ENCODE data around the gene CBX7. TPM values are rescaled to one million over a fixed set of nuclear protein-coding genes. Genes with fewer than 3 reads are reported as not detected.

Gene CBX7
- total and polyA plus RNA-seq, 2 experiments from 2014 or later = 2.5 to 10.4 TPM

DNA sequence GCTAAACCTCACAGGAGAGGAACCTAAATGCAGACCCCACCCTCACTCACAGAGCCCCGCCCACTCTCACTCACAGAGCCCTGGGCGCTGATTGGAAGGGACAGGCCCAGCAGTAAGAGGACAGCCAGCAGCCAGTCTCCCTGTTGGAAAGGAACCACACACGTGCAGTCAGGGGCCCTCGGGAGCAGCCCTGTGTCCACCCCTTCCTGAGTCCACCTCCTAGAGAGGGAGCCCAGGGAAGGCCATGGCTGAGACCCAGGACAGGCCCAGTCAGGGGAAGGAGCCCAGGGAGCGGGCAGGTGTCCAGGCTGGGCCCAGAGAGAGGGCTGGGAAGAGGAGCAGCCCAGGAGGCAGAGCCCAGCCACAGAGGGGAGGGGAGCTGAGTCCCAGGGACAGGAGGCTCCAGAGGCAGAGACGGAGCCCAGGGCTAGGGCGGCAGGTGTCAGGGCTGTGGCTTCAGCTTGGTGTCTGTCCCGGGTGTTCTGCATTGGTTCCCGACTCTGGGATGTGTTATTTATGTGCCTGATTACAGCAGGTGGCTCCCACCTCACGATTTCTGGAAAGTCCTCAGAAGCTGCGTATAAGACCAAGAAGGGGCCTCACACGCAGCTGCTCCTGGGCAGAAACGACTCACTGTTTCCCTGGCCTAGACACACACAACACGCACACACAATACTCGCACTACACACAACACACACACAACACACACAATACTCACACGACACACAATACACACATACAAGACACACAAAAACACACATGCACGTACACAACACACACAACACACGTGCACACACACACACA, 64.4 kb downstream of the CBX7 start:
- Histone ChIP-seq H3K36me3 (ENCODE audit: low read depth) (no peaks in the 10 kb centered on the region), H3K4me3 (no peak overlapping the region), H3K79me2 (ENCODE audit: insufficient read depth) (no peaks in the 10 kb centered on the region), H3F3A (ENCODE audit: insufficient read depth) (no peaks in the 10 kb centered on the region), H3K9ac (no peak overlapping the region), H3K4me2 (ENCODE audit: unreplicated experiment) (no peak overlapping the region), H4K20me1 (ENCODE audit: insufficient read depth) (no peaks in the 10 kb centered on the region), H3K27ac (no peak overlapping the region), H2AFZ (no peak overlapping the region), H3K9me3 (ENCODE audit: low read depth) (no peaks in the 10 kb centered on the region), H3K4me1 (ENCODE audit: insufficient read depth) (no peaks in the 10 kb centered on the region), H3K9me2 (ENCODE audit: insufficient read depth) (no peaks in the 10 kb centered on the region), H3K27me3 (replicated peaks; ENCODE audit: insufficient read depth) (peaks cover 8% of the 10 kb centered on the region)
- in situ Hi-C loops (cut with MboI) = no loop called here
- TF ChIP-seq EZH2 (IDR thresholded peaks at IDR 0.05; ENCODE audit: insufficient read depth, poor library complexity, severe bottlenecking) = no peak
- TF ChIP-seq EZH2phosphoT487 (IDR thresholded peaks at IDR 0.05; ENCODE audit: insufficient read depth, low read depth) = no peak
- WGBS, 2 experiments (ENCODE audit: low coverage in 1 of 2, low lambda C conversion rate in 2 of 2, missing lambda C conversion rate in 2 of 2) = 35 to 39% methylated on average over 15 to 18 of the region's 18 CpGs
- DNase-seq = no peak

GRCh38 chr22:39087098-39087497, 65.4 kb downstream of the CBX7 start:
- no peaks in the 10 kb centered on the region for H3K36me3 ChIP-seq (ENCODE audit: low read depth)
- H3K27ac ChIP-seq = no peak overlapping the region
- TF ChIP-seq EZH2 (IDR thresholded peaks at IDR 0.05; ENCODE audit: insufficient read depth, poor library complexity, severe bottlenecking) (no peak), EZH2phosphoT487 (IDR thresholded peaks at IDR 0.05; ENCODE audit: insufficient read depth, low read depth) (no peak)
- no peak overlapping the region for H2AFZ ChIP-seq
- no peak overlapping the region for H3K9ac ChIP-seq
- no peak overlapping the region for H3K4me2 ChIP-seq (ENCODE audit: unreplicated experiment)
- no peaks in the 10 kb centered on the region for H3K4me1 ChIP-seq (ENCODE audit: insufficient read depth)
- H3K79me2 ChIP-seq (ENCODE audit: insufficient read depth) = no peaks in the 10 kb centered on the region
- no peaks in the 10 kb centered on the region for H3K9me3 ChIP-seq (ENCODE audit: low read depth)
- no peaks in the 10 kb centered on the region for H3K9me2 ChIP-seq (ENCODE audit: insufficient read depth)
- no peak overlapping the region for H3K4me3 ChIP-seq
- H3F3A ChIP-seq (ENCODE audit: insufficient read depth) = no peaks in the 10 kb centered on the region
- peaks cover under 1% of the 10 kb centered on the region; the same call in 1 of the 2 replicates for H3K27me3 ChIP-seq (replicated peaks; ENCODE audit: insufficient read depth)
- in situ Hi-C loops (cut with MboI) = no loop called here
- no peaks in the 10 kb centered on the region for H4K20me1 ChIP-seq (ENCODE audit: insufficient read depth)
- WGBS, 2 experiments (ENCODE audit: low coverage in 1 of 2, low lambda C conversion rate in 2 of 2, missing lambda C conversion rate in 2 of 2) = 78 to 88% methylated on average over 2 to 6 of the region's 6 CpGs
- no peak for DNase-seq

DNA sequence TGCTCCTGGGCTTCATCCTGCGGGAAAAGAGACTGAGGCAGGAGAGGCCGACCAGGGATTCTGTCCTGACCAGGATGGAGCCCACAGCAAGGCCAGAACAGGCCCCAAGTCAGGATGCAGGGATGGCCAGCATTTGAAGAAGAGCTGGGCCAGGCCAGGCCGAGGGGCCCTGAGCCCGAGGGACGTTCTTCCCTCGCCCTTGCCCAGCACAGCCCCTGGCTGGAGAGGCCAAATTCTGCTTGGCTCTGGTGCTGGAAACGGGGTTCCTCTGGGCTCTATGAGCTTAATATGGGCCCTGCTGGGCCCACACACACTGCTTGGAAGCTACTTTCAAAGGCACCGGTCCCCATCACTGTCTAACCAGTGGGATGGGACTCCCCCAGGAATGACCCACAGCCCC, 67.8 kb downstream of the CBX7 start:
- Histone ChIP-seq H3K79me2 (ENCODE audit: insufficient read depth) (no peaks in the 10 kb centered on the region), H3F3A (ENCODE audit: insufficient read depth) (no peaks in the 10 kb centered on the region), H3K4me2 (ENCODE audit: unreplicated experiment) (no peak overlapping the region), H3K9ac (no peak overlapping the region), H3K9me3 (ENCODE audit: low read depth) (no peaks in the 10 kb centered on the region), H3K36me3 (ENCODE audit: low read depth) (no peaks in the 10 kb centered on the region), H3K9me2 (ENCODE audit: insufficient read depth) (no peaks in the 10 kb centered on the region), H3K4me3 (no peak overlapping the region), H3K27ac (no peak overlapping the region), H3K27me3 (replicated peaks; ENCODE audit: insufficient read depth) (no peaks in the 10 kb centered on the region), H3K4me1 (ENCODE audit: insufficient read depth) (no peaks in the 10 kb centered on the region), H4K20me1 (ENCODE audit: insufficient read depth) (no peaks in the 10 kb centered on the region), H2AFZ (no peak overlapping the region)
- WGBS, 2 experiments (ENCODE audit: low coverage in 1 of 2, low lambda C conversion rate in 2 of 2, missing lambda C conversion rate in 2 of 2) = 90 to 92% methylated on average over 8 of the region's 8 CpGs
- in situ Hi-C loops (cut with MboI) = no loop called here
- no peak for DNase-seq
- TF ChIP-seq EZH2 (IDR thresholded peaks at IDR 0.05; ENCODE audit: insufficient read depth, poor library complexity, severe bottlenecking) (no peak), EZH2phosphoT487 (IDR thresholded peaks at IDR 0.05; ENCODE audit: insufficient read depth, low read depth) (no peak)

- no peaks in the 10 kb centered on the region for H3K9me3 ChIP-seq (ENCODE audit: low read depth)
- no peaks in the 10 kb centered on the region for H4K20me1 ChIP-seq (ENCODE audit: insufficient read depth)
- H3K27ac ChIP-seq = no peak overlapping the region
- H3K4me2 ChIP-seq (ENCODE audit: unreplicated experiment) = no peak overlapping the region
- in situ Hi-C loops (cut with MboI) = no loop called here
- H3K9me2 ChIP-seq (ENCODE audit: insufficient read depth) = no peaks in the 10 kb centered on the region
- no peaks in the 10 kb centered on the region for H3K4me1 ChIP-seq (ENCODE audit: insufficient read depth)
- no peaks in the 10 kb centered on the region for H3F3A ChIP-seq (ENCODE audit: insufficient read depth)
- WGBS, 2 experiments (ENCODE audit: low coverage in 1 of 2, low lambda C conversion rate in 2 of 2, missing lambda C conversion rate in 2 of 2) = 77 to 81% methylated on average over 12 to 14 of the region's 14 CpGs
- H2AFZ ChIP-seq = no peak overlapping the region
- no peaks in the 10 kb centered on the region for H3K27me3 ChIP-seq (replicated peaks; ENCODE audit: insufficient read depth)
- DNase-seq = no peak
- no peak overlapping the region for H3K4me3 ChIP-seq
- TF ChIP-seq EZH2 (IDR thresholded peaks at IDR 0.05; ENCODE audit: insufficient read depth, poor library complexity, severe bottlenecking) = no peak
- no peak for TF ChIP-seq EZH2phosphoT487 (IDR thresholded peaks at IDR 0.05; ENCODE audit: insufficient read depth, low read depth)
- H3K79me2 ChIP-seq (ENCODE audit: insufficient read depth) = no peaks in the 10 kb centered on the region
- no peak overlapping the region for H3K9ac ChIP-seq
- no peaks in the 10 kb centered on the region for H3K36me3 ChIP-seq (ENCODE audit: low read depth)
Observed at GRCh38 chr22:39083212-39084165, 69.0 kb downstream of the CBX7 start.
